Sciatic nerve (tissue), 2 donors: ENCODE measurements around the gene DHFR. TPM values are rescaled to one million over a fixed set of nuclear protein-coding genes. Genes with fewer than 3 reads are reported as not detected.
"Not testable (repeated sequence)": the region's sequence is repeated elsewhere in the genome, so short reads cannot be mapped to it uniquely, and the experiment has no call there.

Source experiments
- ATAC-seq: fragments of 200-7000 bp; cut with Tn5 transposase; one replicate; pipeline ENCODE4 v1.9.1; 2020; ENCODE audit warnings: mild to moderate bottlenecking, moderate library complexity
- DNase-seq: peaks from one replicate; pipeline ENCODE4 v3.0.0-alpha.2; 2020; ENCODE audit warnings: low spot score
- intact Hi-C: fragments of 100-400 bp; cut with DNase I; formaldehyde crosslinking; loops from one replicate; pipeline ENCODE4 v1.14.2; 2022
- total RNA-seq: library from RNA; stranded (reverse); fragmentation: NEBNext Ultra II Directional; extraction: Animal tissue kit (Norgen Biotek cat#: 25700); gene quantifications from one replicate; pipeline ENCODE4 v1.2.1, GENCODE V29; 2021
- donor health status: DM: no; HTN: no; CAD: no.
- donor health status: DM: no; HTN: no; CAD: no.

DHFR gene
- total RNA-seq, 1 donor from 2014 or later, result 13.3 TPM

- ATAC-seq (no peak), DNase-seq (no peak)
- intact Hi-C loops, result no loop called here
Measured at GRCh38 chr5:80608731-80609130, 46.1 kb downstream of the DHFR start.

DNA sequence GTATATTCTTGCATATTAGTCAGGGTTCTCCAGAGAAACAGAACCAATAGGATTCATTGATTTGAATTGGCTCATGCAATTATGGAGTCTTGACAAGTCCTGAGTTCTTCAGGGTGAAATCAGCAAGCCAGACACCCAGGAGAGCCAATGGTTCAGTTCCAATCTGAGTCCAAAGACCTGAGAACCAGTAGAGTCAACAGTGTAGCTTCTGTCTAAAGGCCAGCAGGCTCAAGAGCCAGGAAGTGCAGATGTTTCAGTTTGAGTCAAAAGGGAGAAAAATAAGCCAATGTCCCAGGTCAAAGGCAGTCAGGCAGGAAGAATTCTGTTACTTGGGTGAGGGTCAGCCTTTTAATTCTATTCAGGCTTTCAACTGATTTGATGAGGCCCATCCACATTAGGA is 47.0 kb downstream of the DHFR start:
- no peak for DNase-seq
- ATAC-seq, result no peak
- intact Hi-C loops, result no loop called here

DNA sequence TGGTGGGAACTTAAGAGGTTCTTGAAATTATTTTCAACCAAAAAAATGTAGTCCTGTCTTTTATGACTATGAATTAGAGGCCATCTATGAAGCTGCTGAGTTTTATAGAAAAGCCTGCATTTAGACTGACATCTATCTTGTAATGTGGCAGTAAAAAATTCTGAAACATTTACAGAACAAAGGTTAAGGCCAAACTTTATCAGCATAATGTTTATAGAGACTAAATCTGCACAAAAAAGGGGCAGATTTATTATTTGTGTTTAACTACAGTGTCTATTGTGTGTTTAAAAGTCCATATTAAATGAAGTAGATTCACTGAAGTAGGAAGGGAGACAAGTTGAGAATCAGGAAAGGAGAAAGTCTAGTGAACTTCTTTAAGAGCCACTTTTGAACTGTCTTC is 47.4 kb downstream of the DHFR start:
- no peak for DNase-seq
- no peak for ATAC-seq
- intact Hi-C loops, result no loop called here

- DNase-seq (no peak), ATAC-seq (no peak)
- intact Hi-C loops, result no loop called here
Measured at GRCh38 chr5:80600943-80601693, 53.7 kb downstream of the DHFR start.

- no peak for DNase-seq
- no peak for ATAC-seq
- intact Hi-C loops, result no loop called here
Measured at GRCh38 chr5:80597500-80597899, 57.3 kb downstream of the DHFR start.

DNA sequence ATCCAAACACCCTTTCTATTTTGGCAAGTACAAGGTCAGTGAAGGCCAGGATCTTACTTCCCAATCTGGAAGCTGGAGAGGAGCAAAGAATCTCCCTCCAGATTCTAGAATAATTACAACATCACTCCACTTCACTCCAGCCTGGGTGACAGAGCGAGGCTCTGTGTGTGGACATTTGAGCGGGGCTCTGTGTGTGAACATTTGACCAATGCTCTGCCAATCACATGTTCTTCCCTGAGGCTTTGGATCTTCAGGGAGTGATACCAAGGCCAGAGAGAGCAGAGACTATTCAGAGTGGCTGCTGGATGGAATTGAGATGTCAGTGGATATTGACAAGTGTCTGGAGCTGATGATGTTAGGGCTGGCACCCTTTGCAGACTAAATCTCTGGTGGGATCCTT is 60.0 kb downstream of the DHFR start:
- no peak for DNase-seq
- intact Hi-C loops, result no loop called here
- no peak for ATAC-seq

DNA sequence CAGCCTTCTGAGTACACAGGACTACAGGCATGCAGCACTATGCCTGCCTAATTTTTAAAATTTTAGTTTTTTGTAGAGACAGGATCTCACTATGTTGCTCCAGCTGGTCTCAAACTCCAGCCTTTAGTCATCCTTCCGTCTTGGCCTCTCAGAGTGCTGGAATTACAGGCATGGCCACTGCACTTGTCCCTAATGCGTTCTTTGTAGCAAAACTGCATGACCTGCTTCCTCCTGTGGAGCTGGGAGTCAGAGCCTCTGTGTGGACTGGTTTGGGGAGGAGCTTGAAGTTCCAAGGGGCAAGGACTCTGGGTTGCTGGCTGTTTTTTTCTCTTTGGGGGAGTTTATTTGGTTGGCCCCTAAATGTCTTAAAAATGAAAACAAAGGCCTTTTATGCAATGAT is 62.0 kb downstream of the DHFR start:
- intact Hi-C loops, result no loop called here
- ATAC-seq, result no peak
- DNase-seq, result no peak

DNA sequence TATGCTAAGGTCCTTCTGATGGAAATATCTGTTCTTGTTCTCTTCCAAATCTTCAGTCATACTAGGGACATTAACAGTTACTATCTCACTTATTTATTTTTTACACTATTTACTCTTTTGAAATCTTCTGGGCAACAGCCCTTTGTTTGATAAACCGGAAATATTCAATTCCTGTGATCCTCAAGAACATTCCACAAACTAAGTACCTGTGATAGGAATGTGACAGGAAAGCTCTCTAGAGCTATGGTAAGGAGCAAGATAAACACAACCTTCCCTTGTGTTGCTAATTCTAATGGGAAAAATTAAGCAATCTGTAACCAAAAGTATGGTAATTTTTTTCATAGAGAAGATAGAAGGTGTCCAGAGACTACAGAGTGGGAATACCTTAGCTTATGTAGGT is 62.7 kb downstream of the DHFR start:
- ATAC-seq, result no peak

GRCh38 chr5:80591352-80591751 is 63.4 kb downstream of the DHFR start:
- intact Hi-C loops, result no loop called here
- ATAC-seq, result no peak
- no peak for DNase-seq

More for the DNA sequence above, 62.7 kb downstream of the DHFR start:
- no peak for DNase-seq
- intact Hi-C loops, result no loop called here

DNA sequence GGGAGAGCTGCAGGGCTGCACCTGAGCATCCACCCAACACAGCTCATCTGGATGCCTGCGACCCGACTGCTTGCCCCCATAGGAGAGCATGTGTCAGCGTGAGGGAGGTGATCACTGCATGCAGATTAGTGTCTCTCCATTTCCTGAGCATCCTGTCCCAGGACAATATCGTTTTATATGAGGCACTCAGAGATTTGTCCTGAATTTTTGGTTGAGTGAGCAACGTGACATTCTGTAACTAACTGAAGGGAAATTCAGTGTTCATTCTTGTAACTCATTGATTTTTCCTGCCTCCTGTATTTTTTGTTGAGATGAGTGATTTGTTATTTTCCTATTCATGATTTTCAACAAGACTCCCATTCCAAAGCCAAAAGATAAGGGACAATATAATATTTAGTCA is 64.0 kb downstream of the DHFR start:
- ATAC-seq (no peak), DNase-seq (no peak)
- intact Hi-C loops, result no loop called here

GRCh38 chr5:80588858-80589540 is 65.8 kb downstream of the DHFR start:
- no peak for DNase-seq
- intact Hi-C loops, result no loop called here
- ATAC-seq, result no peak

DNA sequence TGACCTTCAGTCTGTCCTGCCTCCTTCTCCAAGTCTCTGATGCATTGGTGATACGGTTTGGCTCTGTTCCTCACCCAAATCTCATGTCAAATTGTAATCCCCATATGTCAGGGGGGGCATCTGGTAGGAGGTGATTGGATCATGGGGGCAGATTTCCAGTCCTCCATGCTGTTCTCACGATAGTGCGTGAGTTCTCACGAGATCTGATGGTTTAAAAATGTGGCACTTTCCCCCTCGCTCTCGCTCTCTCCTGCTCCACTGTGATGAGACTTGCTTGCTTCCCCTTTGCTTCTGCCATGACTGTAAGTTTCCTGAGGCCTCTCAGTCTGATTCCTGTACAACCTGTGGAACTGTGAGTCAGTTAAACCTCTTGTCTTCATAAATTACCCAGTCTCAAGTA is 70.0 kb downstream of the DHFR start:
- DNase-seq (no peak), ATAC-seq (no peak)
- intact Hi-C loops, result no loop called here

DNA sequence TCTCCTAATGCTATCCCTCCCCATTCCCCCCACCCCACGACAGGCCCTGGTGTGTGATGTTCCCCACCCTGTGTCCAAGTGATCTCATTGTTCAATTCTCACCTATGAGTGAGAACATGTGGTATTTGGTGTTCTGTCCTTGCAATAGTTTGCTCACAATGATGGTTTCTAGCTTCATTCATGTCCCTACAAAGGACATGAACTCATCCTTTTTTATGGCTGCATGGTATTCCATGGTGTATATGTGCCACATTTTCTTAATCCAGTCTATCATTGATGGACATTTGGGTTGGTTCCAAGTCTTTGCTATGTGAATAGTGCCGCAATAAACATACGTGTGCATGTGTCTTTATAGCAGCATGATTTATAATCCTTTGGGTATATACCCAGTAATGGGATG is 74.5 kb downstream of the DHFR start:
- ATAC-seq, intact Hi-C loops, DNase-seq: not testable (repeated sequence)

GRCh38 chr5:80579050-80579449 is 75.7 kb downstream of the DHFR start:
- no peak for DNase-seq
- no peak for ATAC-seq
- intact Hi-C loops, result no loop called here

GRCh38 chr5:80577707-80578106 is 77.1 kb downstream of the DHFR start:
- ATAC-seq (no peak), DNase-seq (no peak)
- intact Hi-C loops, result no loop called here

DNA sequence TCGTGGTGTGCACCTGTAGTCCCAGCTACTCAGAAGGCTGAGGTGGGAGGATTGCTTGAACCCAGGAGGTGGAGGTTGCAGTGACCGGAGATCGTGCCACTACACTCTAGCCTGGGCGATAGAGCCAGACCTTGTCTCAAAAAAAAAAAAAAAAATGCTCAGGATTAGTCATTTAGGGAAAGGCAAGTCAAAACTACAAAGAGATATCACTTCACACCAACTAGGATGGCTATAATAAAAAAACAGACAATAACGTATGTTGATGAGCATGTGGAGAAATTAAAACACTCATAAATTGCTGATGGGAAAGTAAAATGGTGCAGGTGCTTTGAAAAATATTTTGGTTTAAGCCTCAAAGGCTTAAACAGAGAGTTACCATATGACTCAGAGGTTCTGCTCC is 78.4 kb downstream of the DHFR start:
- intact Hi-C loops, result no loop called here

More for the DNA sequence above, 78.4 kb downstream of the DHFR start:
- ATAC-seq, result no peak
- no peak for DNase-seq

Other genes starting within 250 kb of the DHFR start
- gene ZFYVE16, start 246.9 kb downstream of the DHFR start, total RNA-seq, result 68.4 TPM
- gene FAM151B, start 166.9 kb downstream of the DHFR start, total RNA-seq, result 3.9 TPM
- gene ANKRD34B, start 84.7 kb downstream of the DHFR start, total RNA-seq, result not detected
- gene MSH3, start 331 bp downstream of the DHFR start, total RNA-seq, result 17.6 TPM